ENCODE results near the gene ANO6.
A peak's percentile ranks its signal among the peaks of the same experiment; 100 is the strongest.
"Not testable (repeated sequence)": the region's sequence is repeated elsewhere in the genome, so short reads cannot be mapped to it uniquely, and the experiment has no call there.

The ANO6 gene

GRCh38 chr12:45242180-45242579 is 26.3 kb downstream of the ANO6 start:
- DNase-seq = no peak

- DNase-seq = no peak
Measured at GRCh38 chr12:45243963-45244362, 28.1 kb downstream of the ANO6 start.

- no peak for DNase-seq
Measured at GRCh38 chr12:45244561-45245343, 28.9 kb downstream of the ANO6 start.

GRCh38 chr12:45246236-45246635 is 30.3 kb downstream of the ANO6 start:
- no peak for DNase-seq

- DNase-seq = no peak
Measured at GRCh38 chr12:45247589-45247988, 31.7 kb downstream of the ANO6 start.

- no peak for DNase-seq
Measured at GRCh38 chr12:45248095-45248494, 32.2 kb downstream of the ANO6 start.

GRCh38 chr12:45254254-45254653 is 38.4 kb downstream of the ANO6 start:
- no peak for DNase-seq

GRCh38 chr12:45256721-45257120 is 40.8 kb downstream of the ANO6 start:
- no peak for DNase-seq

- DNase-seq = no peak
Measured at GRCh38 chr12:45257185-45257930, 41.5 kb downstream of the ANO6 start.

GRCh38 chr12:45259675-45260074 is 43.8 kb downstream of the ANO6 start:
- DNase-seq = peak; percentile 8

- DNase-seq = peak; percentile 23
Measured at GRCh38 chr12:45260104-45260815, 44.4 kb downstream of the ANO6 start.

- no peak for DNase-seq
Measured at GRCh38 chr12:45260854-45261253, 45.0 kb downstream of the ANO6 start.

GRCh38 chr12:45262185-45262584 is 46.3 kb downstream of the ANO6 start:
- not testable (repeated sequence) for DNase-seq

- DNase-seq = no peak
Measured at GRCh38 chr12:45263587-45263986, 47.7 kb downstream of the ANO6 start.

- peak; percentile 88 for DNase-seq
Measured at GRCh38 chr12:45268672-45269411, 52.9 kb downstream of the ANO6 start.

GRCh38 chr12:45269412-45269751 is 53.5 kb downstream of the ANO6 start:
- no peak for DNase-seq

- no peak for DNase-seq
Measured at GRCh38 chr12:45270951-45271350, 55.1 kb downstream of the ANO6 start.

GRCh38 chr12:45273717-45274271 is 57.9 kb downstream of the ANO6 start:
- no peak for DNase-seq

- no peak for DNase-seq
Measured at GRCh38 chr12:45276154-45276755, 60.4 kb downstream of the ANO6 start.

- no peak for DNase-seq
Measured at GRCh38 chr12:45278447-45278846, 62.6 kb downstream of the ANO6 start.

GRCh38 chr12:45279931-45280830 is 64.3 kb downstream of the ANO6 start:
- DNase-seq = no peak
